GM21717 (cell line): ENCODE results near the gene PERM1.
"Not testable (repeated sequence)": the region's sequence is repeated elsewhere in the genome, so short reads cannot be mapped to it uniquely, and the experiment has no call there.

Experiments
- ATAC-seq: cut with Tn5 transposase; IDR thresholded peaks from one replicate; pipeline ENCODE4 v1.9.1; 2021; ENCODE audit warnings: mild to moderate bottlenecking, moderate library complexity; ENCODE audit not compliant: unreplicated experiment

PERM1 gene

GRCh38 chr1:950881-951280 lies 31.0 kb downstream of the PERM1 start:
- ATAC-seq, result no peak

DNA sequence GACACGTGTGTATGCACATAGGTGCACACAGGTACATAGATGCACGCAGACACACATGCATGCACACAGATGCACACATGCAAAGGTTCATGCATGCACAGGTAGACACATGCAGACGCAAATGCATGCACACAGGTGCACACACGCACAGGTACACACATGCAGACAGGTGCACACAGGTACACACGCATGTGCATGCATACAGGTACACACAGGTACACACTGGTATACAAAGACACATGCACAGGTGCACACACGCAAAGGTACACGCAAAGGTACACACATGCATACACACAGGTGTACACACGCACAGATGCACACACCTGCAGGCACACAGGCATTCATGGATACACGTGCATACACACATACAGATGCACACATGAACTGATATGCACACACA lies 31.6 kb downstream of the PERM1 start:
- ATAC-seq, result no peak

GRCh38 chr1:947958-948357 lies 33.9 kb downstream of the PERM1 start:
- no peak for ATAC-seq

DNA sequence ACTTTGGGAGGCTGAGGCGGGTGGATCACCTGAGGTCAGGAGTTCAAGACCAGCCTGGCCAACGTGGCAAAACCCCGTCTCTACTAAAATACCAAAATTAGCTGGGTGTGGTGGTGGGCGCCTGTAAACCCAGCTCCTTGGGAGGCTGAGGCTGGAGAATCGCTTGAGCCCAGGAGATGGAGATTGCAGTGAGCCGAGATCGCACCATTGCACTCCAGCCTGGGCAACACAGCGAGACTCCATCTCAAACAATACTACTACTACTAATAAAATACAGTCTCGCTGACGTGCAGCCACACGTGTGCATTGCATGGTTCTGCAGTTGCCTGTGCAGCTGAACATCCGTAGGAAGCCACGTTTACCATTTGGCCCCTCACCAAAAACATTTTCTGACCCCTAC lies 35.1 kb downstream of the PERM1 start:
- ATAC-seq, result not testable (repeated sequence)

- ATAC-seq, result no peak
These were observed 36.0 kb downstream of the PERM1 start for GRCh38 chr1:945688-946556.

DNA sequence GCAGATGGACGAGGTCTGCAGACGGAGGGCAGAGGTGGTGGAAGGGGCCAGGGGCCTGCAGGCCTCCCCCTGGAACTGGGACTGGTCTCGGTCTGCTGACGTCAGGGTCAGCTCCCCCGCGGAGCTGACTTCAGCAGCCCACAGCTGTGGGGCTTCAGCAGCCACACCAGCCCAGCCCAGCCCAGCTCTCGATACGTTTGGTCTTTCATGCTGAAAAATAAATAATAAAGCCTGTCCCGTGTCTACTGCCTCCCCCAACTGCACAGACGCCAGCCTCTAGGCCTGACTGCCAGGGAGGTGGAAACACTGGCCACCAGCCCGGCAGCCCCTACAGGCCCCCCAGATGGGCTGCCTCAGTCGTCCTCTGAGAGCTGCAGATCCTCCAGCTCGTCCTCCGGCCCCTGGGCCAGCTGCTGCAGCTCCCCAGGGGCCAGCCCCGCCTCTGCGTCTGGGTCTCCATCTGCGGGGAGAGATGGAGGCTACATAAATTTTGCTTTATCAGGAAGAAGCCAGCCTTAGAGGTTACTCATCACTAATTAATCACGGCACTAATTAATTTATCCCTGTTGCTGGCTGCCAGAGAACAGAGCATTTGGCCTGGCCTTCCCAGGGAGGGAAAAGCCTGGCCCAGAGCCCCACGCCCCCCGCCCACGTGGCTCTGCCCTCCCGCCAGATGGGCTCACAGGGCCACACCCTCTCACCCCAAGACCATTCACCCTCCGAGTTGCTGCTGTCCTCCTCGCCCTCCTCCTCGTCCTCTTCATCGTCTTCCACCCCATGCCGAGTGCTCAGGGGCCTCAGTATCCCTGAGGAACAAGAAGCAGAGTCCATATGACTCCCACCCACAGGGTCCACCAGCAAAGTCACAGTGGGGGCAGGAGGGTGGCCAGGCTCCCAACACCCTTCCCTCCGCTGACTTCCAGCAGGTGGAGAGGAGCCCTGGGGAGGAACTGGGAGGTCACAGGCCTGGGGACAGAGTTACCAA lies 37.3 kb downstream of the PERM1 start:
- no peak for ATAC-seq

DNA sequence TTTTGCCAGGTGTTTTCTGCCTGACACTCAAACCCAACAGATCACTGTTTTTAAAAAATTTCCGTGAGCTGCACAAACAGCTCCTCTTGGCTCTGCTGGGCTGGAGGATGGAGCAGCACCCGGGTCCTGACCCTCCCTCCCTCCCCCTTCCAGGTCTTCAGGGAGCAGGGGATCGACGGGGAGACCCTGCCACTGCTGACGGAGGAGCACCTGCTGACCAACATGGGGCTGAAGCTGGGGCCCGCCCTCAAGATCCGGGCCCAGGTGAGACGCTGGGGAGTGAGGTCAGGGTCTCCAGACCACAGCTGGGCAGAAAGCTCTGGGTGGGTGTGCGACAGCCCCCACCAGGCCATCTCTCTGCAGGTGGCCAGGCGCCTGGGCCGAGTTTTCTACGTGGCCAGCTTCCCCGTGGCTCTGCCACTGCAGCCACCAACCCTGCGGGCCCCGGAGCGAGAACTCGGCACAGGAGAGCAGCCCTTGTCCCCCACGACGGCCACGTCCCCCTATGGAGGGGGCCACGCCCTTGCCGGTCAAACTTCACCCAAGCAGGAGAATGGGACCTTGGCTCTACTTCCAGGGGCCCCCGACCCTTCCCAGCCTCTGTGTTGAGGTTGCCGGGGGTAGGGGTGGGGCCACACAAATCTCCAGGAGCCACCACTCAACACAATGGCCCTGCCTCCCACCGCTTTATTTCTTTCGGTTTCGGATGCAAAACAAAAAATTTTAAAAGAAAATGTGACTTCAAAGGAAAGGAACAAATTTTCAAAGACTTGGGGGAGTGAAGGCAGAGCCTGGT lies 38.1 kb downstream of the PERM1 start:
- no peak for ATAC-seq

DNA sequence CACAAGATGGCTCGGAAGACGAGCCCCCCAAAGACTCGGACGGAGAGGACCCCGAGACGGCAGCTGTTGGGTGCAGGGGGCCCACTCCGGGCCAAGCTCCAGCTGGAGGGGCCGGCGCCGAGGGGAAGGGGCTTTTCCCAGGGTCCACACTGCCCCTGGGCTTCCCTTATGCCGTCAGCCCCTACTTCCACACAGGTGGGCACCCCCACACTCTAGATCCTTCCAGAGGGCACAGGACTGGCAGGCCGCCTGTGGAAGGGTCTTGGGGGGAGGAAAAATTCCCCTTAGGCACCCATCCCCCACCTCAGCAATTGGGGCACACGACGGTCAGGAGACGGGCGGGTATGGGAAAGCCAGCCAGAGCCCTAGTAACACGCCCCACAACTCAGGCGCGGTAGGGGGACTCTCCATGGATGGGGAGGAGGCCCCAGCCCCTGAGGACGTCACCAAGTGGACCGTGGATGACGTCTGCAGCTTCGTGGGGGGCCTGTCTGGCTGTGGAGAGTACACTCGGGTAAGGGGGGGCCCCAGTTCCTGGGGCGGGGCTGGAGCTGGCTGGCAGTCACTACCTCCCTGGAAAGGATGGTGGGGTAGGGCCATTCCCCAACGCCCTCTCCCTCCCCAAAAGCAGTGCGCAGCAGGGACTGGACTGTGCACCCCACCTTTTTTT lies 38.9 kb downstream of the PERM1 start:
- ATAC-seq, result no peak

DNA sequence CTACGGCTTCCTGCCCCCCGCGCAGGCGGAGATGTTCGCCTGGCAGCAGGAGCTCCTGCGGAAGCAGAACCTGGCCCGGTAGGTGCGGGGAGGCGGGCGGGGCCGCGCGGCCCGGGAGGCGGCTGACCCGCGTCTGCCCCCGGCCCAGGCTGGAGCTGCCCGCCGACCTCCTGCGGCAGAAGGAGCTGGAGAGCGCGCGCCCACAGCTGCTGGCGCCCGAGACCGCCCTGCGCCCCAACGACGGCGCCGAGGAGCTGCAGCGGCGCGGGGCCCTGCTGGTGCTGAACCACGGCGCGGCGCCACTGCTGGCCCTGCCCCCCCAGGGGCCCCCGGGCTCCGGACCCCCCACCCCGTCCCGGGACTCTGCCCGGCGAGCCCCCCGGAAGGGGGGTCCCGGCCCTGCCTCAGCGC lies 39.5 kb downstream of the PERM1 start:
- ATAC-seq, result no peak

DNA sequence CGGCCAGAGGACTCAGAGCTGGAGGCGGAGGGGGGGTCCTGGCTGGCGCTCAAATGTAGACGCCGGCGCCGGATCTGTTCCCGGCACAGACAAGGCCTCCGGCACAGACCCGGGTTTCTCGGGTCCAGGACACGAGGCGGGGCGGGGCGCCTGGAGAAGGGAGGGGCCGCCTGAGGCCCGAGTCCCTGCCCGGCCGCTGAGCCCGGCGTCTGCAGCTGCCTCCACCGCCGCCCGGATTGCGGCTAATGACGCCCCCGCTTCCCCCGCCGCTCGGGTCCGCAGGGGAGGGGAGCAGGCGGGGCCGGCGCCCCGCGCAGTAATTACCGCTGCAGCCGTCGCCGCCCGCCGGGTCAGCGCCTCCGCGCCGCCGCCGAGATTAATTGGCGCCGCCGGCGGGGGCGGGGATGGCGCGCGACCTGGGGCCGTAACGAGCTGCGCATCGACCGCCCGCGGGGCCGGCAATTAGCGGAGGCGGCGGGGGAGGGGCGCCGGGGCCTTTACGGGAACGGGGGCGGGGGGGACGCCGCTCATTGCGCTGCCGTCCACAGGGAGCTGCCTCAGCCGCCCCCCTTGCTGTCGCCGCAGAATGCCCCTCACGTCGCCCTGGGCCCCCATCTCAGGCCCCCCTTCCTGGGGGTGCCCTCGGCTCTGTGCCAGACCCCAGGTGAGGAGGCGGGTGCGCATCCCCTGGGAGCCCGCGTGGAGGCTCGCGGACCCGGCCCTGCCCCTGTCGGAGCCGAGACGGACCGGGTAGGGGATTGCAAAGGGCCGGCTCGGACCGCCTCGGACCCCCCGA lies 40.1 kb downstream of the PERM1 start:
- no peak for ATAC-seq

- ATAC-seq, result no peak
These were observed 40.8 kb downstream of the PERM1 start for GRCh38 chr1:941015-941587.

GRCh38 chr1:940107-941014 lies 41.5 kb downstream of the PERM1 start:
- no peak for ATAC-seq

DNA sequence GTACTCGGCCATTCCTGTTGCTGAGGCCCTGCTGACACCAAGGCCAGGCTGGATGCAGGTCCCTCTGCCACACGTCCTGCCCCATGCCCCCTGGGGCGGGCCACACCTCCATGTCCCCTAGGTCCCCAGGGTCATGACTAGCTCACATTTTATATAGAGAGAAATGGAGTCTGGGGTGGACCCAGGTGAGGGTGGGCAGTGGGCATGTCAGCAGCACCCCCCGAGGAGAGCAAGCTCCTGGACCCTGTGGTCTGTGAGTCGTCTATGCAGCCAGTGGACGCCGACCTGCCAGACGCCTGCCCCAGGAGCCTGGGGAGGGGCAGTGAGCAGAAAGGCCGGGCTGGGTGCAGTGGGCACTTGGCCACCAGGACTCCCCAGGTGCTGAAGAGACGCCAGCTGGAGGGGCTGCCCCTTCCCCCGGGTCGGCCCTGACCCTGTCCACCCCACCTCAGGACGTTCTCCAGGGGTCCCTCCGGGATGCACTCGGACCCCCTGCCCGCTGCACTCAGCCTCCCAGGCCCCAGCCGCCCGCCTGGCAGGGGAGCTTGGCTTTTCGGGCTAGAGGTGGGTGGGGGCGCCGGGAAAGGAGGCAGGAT lies 42.3 kb downstream of the PERM1 start:
- no peak for ATAC-seq

DNA sequence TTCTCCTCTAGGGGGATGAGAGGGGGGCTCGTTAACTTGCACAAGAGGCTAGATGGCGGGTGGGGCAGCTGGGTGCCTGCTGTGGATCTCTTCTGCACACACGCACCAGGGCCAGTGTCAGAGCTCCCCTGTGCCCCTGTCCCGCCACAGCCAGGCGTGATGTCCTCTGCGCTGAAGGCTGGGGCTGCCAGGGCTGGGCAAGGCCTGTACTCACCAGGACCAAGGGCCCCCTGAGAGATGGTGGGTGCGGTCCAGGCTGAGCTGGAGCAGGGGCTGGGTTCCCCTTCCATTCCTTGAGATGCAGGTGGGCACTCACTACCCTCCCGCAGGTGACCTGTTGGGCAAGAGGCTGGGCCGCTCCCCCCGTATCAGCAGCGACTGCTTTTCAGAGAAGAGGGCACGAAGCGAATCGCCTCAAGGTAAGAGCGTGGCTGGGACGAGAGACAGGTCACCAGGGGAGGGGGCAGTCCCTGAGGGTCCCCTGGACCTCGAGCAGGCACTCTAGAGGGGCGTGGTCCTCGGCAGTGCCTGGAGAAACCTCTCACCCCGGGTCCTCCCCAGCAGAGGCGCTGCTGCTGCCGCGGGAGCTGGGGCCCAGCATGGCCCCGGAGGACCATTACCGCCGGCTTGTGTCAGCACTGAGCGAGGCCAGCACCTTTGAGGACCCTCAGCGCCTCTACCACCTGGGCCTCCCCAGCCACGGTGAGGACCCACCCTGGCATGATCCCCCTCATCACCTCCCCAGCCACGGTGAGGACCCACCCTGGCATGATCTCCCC lies 43.0 kb downstream of the PERM1 start:
- no peak for ATAC-seq

DNA sequence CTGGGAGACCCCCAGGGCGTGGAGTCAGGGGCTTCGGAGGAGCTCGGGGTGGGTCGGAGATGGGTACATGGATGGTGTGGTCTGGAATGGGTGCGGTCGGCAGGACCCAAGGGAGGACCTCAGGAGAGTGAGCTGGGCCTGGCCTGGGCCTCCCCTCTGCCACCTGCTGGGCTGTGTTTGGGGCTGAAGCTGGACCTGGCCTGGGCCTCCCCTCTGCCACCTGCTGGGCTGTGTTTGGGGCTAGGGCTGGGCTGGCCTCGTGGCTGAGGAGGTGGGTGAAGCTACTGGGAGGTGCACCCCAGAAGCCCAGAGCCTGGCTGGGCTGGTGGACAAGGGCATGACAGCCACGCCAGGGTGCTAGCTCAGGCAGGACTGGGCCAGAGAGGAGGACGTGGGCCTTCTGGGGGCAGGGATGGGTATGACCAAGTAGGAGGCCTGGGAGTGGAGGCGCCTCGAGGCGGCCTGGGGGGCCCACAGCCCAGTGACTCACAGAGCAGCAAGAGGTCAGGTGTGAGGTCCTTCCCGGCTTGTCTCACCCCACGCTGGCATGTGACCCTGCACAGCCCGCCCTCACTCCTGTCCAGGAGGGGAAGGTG lies 43.7 kb downstream of the PERM1 start:
- ATAC-seq, result no peak

DNA sequence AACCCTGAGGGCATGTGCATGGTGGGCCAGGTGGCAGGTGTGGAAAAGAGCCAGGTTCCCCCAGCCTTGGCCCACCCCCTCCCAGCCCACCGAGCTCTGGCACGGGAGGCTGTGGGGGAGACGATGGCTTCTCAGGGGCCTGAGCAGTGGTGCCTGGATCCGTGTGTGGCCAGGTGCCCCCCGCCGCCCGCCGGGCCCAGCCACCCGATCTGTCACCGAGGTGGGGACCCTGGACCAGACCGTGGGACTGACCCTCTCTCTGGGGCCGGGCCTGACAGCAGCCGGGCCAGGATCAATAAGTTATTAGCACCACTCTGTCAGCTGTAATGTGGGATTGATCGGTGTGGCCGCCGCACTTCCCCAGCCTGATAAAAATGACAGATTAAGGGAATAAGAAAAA lies 44.4 kb downstream of the PERM1 start:
- no peak for ATAC-seq
